WTC11 (cell line): ENCODE measurements around the gene LMOD3. TPM values are rescaled to one million over a fixed set of nuclear protein-coding genes. Genes with fewer than 3 reads are reported as not detected.

ENCODE experiments used
- ATAC-seq: fragments of 200-7000 bp; cut with Tn5 transposase; 2 replicates; pipeline ENCODE4 v1.10.0; 2021; ENCODE audit warnings: mild to moderate bottlenecking, moderate library complexity
- CTCF ChIA-PET: fragments of 300-600 bp; sonication (Branson Sonifier 250); formaldehyde crosslinking; loops from one replicate; lab custom pipeline; 2021; ENCODE audit warnings: antibody characterized with exemption; lab: Charles Lee
- POLR2A ChIA-PET: fragments of 350-600 bp; sonication (Branson Sonifier 250); formaldehyde crosslinking; loops from one replicate; lab custom pipeline; 2021; ENCODE audit warnings: antibody characterized with exemption; lab: Charles Lee
- DNase-seq: peaks from one replicate; pipeline ENCODE4 v3.0.0; 2021; ENCODE audit warnings: low spot score
- H3K27ac Mint-ChIP-seq: 2 replicates; pipeline ENCODE4 v1.8.0; 2021; ENCODE audit warnings: mixed read lengths
- H3K27me3 Mint-ChIP-seq: 2 replicates; pipeline ENCODE4 v1.8.0; 2021; ENCODE audit warnings: low read depth, mild to moderate bottlenecking, moderate library complexity, mixed read lengths
- H3K36me3 Mint-ChIP-seq: 2 replicates; pipeline ENCODE4 v1.8.0; 2021; ENCODE audit warnings: mixed read lengths
- H3K4me1 Mint-ChIP-seq: 2 replicates; pipeline ENCODE4 v1.8.0; 2022; ENCODE audit warnings: mixed read lengths
- H3K4me3 Mint-ChIP-seq: 2 replicates; pipeline ENCODE4 v1.8.0; 2021; ENCODE audit warnings: mild to moderate bottlenecking, moderate library complexity, mixed read lengths
- H3K9me3 Mint-ChIP-seq: 2 replicates; pipeline ENCODE4 v1.8.0; 2021; ENCODE audit warnings: mixed read lengths
- CBFB ChIP-seq: sonication (generic); formaldehyde crosslinking; IDR thresholded peaks from 2 replicates; pipeline ENCODE4 v1.8.1; 2022; ENCODE audit warnings: mild to moderate bottlenecking, low read depth, missing genetic modification reagents
- CDX4 ChIP-seq: fragments of 250-450 bp; sonication (Bioruptor Pico); IDR thresholded peaks from 2 replicates; pipeline ENCODE4 v1.9.0; 2021; ENCODE audit warnings: moderate library complexity, mild to moderate bottlenecking, inconsistent platforms, borderline replicate concordance
- E2F4 ChIP-seq: sonication (generic); formaldehyde crosslinking; IDR thresholded peaks from 2 replicates; pipeline ENCODE4 v1.8.1; 2022; ENCODE audit warnings: low read depth, mild to moderate bottlenecking, moderate library complexity, missing genetic modification reagents, borderline replicate concordance
- HMGA2 ChIP-seq: fragments of 250-450 bp; sonication (Bioruptor Pico); IDR thresholded peaks from 2 replicates; pipeline ENCODE4 v1.4.0; 2021; ENCODE audit warnings: mild to moderate bottlenecking, moderate library complexity
- IRF1 ChIP-seq: sonication (generic); formaldehyde crosslinking; IDR thresholded peaks from 2 replicates; pipeline ENCODE4 v1.8.0; 2023; ENCODE audit warnings: missing genetic modification reagents
- JUN ChIP-seq: sonication (generic); formaldehyde crosslinking; IDR thresholded peaks from 2 replicates; pipeline ENCODE4 v1.8.0; 2023; ENCODE audit warnings: mild to moderate bottlenecking, missing genetic modification reagents
- KAT7 ChIP-seq: sonication (generic); formaldehyde crosslinking; IDR thresholded peaks from 2 replicates; pipeline ENCODE4 v1.8.1; 2023; ENCODE audit warnings: missing genetic modification reagents, mild to moderate bottlenecking, borderline replicate concordance
- MLX ChIP-seq: sonication (generic); formaldehyde crosslinking; IDR thresholded peaks from 2 replicates; pipeline ENCODE4 v1.8.1; 2023; ENCODE audit warnings: mild to moderate bottlenecking, missing genetic modification reagents, moderate library complexity
- NR1H2 ChIP-seq: sonication (generic); formaldehyde crosslinking; IDR thresholded peaks from 2 replicates; pipeline ENCODE4 v1.9.0; 2021; ENCODE audit warnings: mild to moderate bottlenecking, moderate library complexity, missing genetic modification reagents
- SMAD4 ChIP-seq: sonication (generic); formaldehyde crosslinking; IDR thresholded peaks from 2 replicates; pipeline ENCODE4 v1.8.0; 2022; ENCODE audit warnings: mild to moderate bottlenecking, missing genetic modification reagents
- TP53 ChIP-seq: sonication (generic); formaldehyde crosslinking; IDR thresholded peaks from 2 replicates; pipeline ENCODE4 v1.8.1; 2023; ENCODE audit warnings: mild to moderate bottlenecking, missing genetic modification reagents
- ZBTB21 ChIP-seq: sonication (generic); formaldehyde crosslinking; IDR thresholded peaks from 2 replicates; pipeline ENCODE4 v1.8.1; 2023; ENCODE audit warnings: mild to moderate bottlenecking, missing genetic modification reagents, borderline replicate concordance
- ZNF232 ChIP-seq: sonication (generic); formaldehyde crosslinking; IDR thresholded peaks from 2 replicates; pipeline ENCODE4 v1.8.0; 2022; ENCODE audit warnings: mild to moderate bottlenecking, missing genetic modification reagents
- ZNF317 ChIP-seq: sonication (generic); formaldehyde crosslinking; IDR thresholded peaks from 2 replicates; pipeline ENCODE4 v1.8.1; 2023; ENCODE audit warnings: low read depth, mild to moderate bottlenecking, moderate library complexity, missing genetic modification reagents, borderline replicate concordance
- ZNF425 ChIP-seq: fragments of 250-450 bp; sonication (Bioruptor Pico); conservative IDR thresholded peaks from 2 replicates; pipeline ENCODE4 v1.9.0; 2021; ENCODE audit warnings: mild to moderate bottlenecking
- ZNF512 ChIP-seq: sonication (generic); formaldehyde crosslinking; IDR thresholded peaks from 2 replicates; pipeline ENCODE4 v1.8.1; 2022; ENCODE audit warnings: missing genetic modification reagents, borderline replicate concordance
- ZNF532 ChIP-seq: fragments of 250-450 bp; sonication (Bioruptor Pico); IDR thresholded peaks from 2 replicates; pipeline ENCODE4 v1.9.0; 2021; ENCODE audit warnings: mild to moderate bottlenecking, borderline replicate concordance
- total RNA-seq: library from RNA; stranded (reverse); gene quantifications from 3 replicates; pipeline ENCODE4 v1.2.3, GENCODE V29; 2021

The LMOD3 gene
- total RNA-seq, 1 experiment from 2014 or later: not detected

GRCh38 chr3:69095636-69096035 is 26.8 kb downstream of the LMOD3 start:
- POLR2A ChIA-PET: no interaction called here
- CTCF ChIA-PET: interaction anchor here (0.6 kb wide), 1 partner anchor 115 kb away, joined by 3 read pairs; no protein-coding TSS in a partner anchor
- Mint-ChIP-seq H3K9me3 (no peaks in the 10 kb centered on the region), H3K27me3 (no peaks in the 10 kb centered on the region), H3K27ac (no peak overlapping the region), H3K4me3 (no peak overlapping the region), H3K4me1 (peaks cover 43% of the 10 kb centered on the region), H3K36me3 (no peaks in the 10 kb centered on the region)
- DNase-seq (no peak), ATAC-seq (no peak)
- TF ChIP-seq CBFB (CRISPR knock-in tag): no peak
- no peak for TF ChIP-seq ZBTB21
- TF ChIP-seq TP53 (CRISPR knock-in tag): no peak
- TF ChIP-seq E2F4 (CRISPR knock-in tag): no peak
- no peak for TF ChIP-seq ZNF232 (CRISPR knock-in tag)
- TF ChIP-seq SMAD4 (CRISPR knock-in tag): no peak
- no peak for TF ChIP-seq ZNF512 (CRISPR knock-in tag)
- no peak for TF ChIP-seq ZNF532
- no peak for TF ChIP-seq IRF1 (CRISPR knock-in tag)
- no peak for TF ChIP-seq HMGA2 (CRISPR knock-in tag)
- TF ChIP-seq CDX4 (CRISPR knock-in tag): no peak
- TF ChIP-seq JUN (CRISPR knock-in tag): no peak
- TF ChIP-seq ZNF317 (CRISPR knock-in tag): no peak
- no peak for TF ChIP-seq KAT7

- Mint-ChIP-seq H3K27ac (no peak overlapping the region), H3K4me3 (no peak overlapping the region), H3K4me1 (peaks cover 49% of the 10 kb centered on the region), H3K27me3 (no peaks in the 10 kb centered on the region), H3K36me3 (no peaks in the 10 kb centered on the region), H3K9me3 (no peaks in the 10 kb centered on the region)
- no peak for ATAC-seq
- no peak for DNase-seq
- ChIA-PET CTCF (interaction anchor here (1.0 kb wide), 1 partner anchor 212 kb away, joined by 3 read pairs; no protein-coding TSS in a partner anchor), POLR2A (no interaction called here)
- TF ChIP-seq ZNF532: no peak
- no peak for TF ChIP-seq MLX (CRISPR knock-in tag)
- no peak for TF ChIP-seq ZNF425 (CRISPR knock-in tag)
- no peak for TF ChIP-seq NR1H2 (CRISPR knock-in tag)
Measured at GRCh38 chr3:69094467-69095205, 27.8 kb downstream of the LMOD3 start.
